GM12892 (cell line): Measurements from ENCODE around the gene C1orf105.

ENCODE experiments used
- POLR2A ChIP-seq: IDR thresholded peaks from 2 replicates; pipeline ENCODE4 v1.6.1; 2011; ENCODE audit warnings: low read depth, low read length, control low read depth
- POLR2AphosphoS5 ChIP-seq: IDR thresholded peaks from 2 replicates; pipeline ENCODE4 v1.6.1; 2011; ENCODE audit warnings: low read depth, low read length, control low read depth
- TAF1 ChIP-seq: IDR thresholded peaks from 2 replicates; pipeline ENCODE4 v1.6.1; 2011; ENCODE audit warnings: low read depth, mild to moderate bottlenecking, control low read depth, low read length, borderline replicate concordance

- no peak for TF ChIP-seq POLR2A
- TF ChIP-seq TAF1 = no peak
- TF ChIP-seq POLR2AphosphoS5 = no peak
Observed at GRCh38 chr1:172388490-172388889, 32.0 kb upstream of the C1orf105 start.
